T follicular helper cell (primary cell): Measurements from ENCODE around the gene OR2S2.

ENCODE experiments used
- DNase-seq: peaks from one replicate; pipeline ENCODE4 v3.0.0-alpha.2; 2020; ENCODE audit warnings: low read depth

The OR2S2 gene

GRCh38 chr9:35909274-35909673 is 48.7 kb downstream of the OR2S2 start, which contains the start of gene SPAAR:
SPAAR (plus strand) TSS chr9:35909490; CDS start chr9:35910464, 974 bp downstream.
- DNase-seq = no peak

DNA sequence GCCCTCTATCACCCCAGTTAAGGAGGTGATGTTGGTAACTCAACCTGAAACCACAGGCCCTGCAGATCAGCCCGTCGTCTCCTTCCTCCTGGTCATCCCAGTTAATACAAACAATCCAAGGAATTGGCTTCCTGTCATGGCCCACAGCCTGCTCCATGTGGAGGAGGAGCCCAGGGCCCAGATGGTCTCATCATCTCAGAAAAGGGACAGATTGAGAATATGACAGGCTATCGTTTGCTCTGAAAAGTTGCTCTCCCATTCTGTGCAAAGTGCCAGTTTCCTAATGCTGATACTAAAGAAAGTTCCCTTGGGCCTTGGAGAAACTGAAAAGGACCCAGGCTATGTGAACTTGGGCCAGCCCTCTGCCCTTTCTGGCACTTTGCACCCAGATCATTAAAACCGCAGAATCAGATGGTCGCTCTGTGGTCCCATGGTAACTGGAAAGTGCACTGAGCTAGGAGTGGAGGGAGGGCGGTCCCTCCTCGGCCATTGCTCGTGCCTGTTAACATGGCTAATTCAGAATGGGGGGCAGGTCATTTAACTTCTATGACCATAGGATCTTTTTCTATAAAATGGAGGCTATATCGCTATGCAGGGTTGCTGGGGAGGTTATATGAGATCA is 49.3 kb downstream of the OR2S2 start:
- no peak for DNase-seq

DNA sequence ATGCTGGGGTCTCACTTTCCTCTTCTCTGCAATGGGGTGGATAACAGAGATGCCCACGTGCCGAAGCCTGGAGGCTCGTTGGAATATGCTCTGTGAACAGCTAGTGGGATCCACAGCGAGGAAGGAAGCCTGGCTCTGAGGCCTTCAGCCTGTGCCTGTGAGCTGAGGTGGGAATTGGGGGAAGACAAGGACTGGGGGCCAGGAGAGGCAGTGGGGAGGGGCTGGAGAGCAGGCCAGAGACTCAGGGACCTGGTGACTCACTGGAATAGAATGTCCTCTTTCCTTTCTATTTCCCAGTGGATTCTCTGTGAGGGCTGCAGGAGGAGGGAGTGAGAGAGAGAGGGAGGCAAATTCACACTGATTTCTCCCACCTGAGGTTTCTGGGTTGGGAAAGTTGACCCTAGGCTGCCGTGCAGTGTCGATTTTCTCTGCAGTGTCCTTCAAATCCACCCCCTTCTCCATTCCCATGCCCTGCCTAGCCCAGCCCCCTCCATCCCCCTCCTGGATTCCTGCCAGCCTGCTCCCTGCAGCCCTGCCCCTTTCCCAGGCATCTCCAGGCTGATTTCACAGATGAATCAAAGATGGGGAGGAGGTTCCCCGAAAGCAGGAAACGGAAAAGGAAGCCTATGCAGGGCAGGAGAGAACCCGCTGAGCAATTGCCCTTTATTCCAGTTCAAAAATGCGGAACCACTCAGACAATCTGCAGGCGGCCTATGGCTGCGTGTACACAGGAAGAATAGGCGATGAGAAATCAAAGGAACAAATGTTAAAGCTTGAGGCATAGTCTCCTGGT is 50.0 kb downstream of the OR2S2 start:
- DNase-seq = no peak
